Esophagus (tissue), 2 donors: Measurements from ENCODE around the gene CDC42SE2. TPM values are rescaled to one million over a fixed set of nuclear protein-coding genes. Genes with fewer than 3 reads are reported as not detected.

Experiments
- H3K27ac ChIP-seq, 2 donors: one replicate each; pipeline ENCODE4 v1.5.1; 2013; ENCODE audit warnings: low read depth in 2 of 2, mild to moderate bottlenecking in 2 of 2, inconsistent platforms in 1 of 2, low read length in 1 of 2, moderate library complexity in 1 of 2
- H3K27me3 ChIP-seq, 2 donors: one replicate each; pipeline ENCODE4 v1.6.1; 2013; ENCODE audit warnings: low read length in 2 of 2, control low read depth in 1 of 2, mild to moderate bottlenecking in 1 of 2; ENCODE audit not compliant: insufficient read depth in 2 of 2, control insufficient read depth in 1 of 2
- H3K36me3 ChIP-seq, 2 donors: one replicate each; pipeline ENCODE4 v1.6.1; 2013; ENCODE audit warnings: low read length in 1 of 2; ENCODE audit not compliant: control insufficient read depth in 2 of 2, insufficient read depth in 2 of 2
- H3K4me1 ChIP-seq, 2 donors: one replicate each; pipeline ENCODE4 v1.6.1; 2013; ENCODE audit warnings: low read length in 1 of 2; ENCODE audit not compliant: control insufficient read depth in 2 of 2, insufficient read depth in 2 of 2
- H3K4me3 ChIP-seq, 2 donors: one replicate each; pipeline ENCODE4 v1.5.1; 2013; ENCODE audit warnings: low read length in 2 of 2, mild to moderate bottlenecking in 2 of 2, low read depth in 1 of 2, moderate library complexity in 1 of 2
- H3K9me3 ChIP-seq, 2 donors: one replicate each; pipeline ENCODE4 v1.6.1; 2013; ENCODE audit warnings: mild to moderate bottlenecking in 2 of 2, low read depth in 1 of 2, low read length in 1 of 2, moderate library complexity in 1 of 2; ENCODE audit not compliant: control insufficient read depth in 2 of 2, insufficient read depth in 1 of 2
- WGBS, 2 donors: extraction: QIAGEN DNeasy Blood & Tissue Kit; methylation state at CpG; one replicate each; pipeline ENCODE4 v1.1.7; 2013; 5-methylcytosine and 5-hydroxymethylcytosine counted together
- polyA plus RNA-seq, 2 donors: library from polyadenylated mRNA; stranded (reverse); fragments of 200-250 nt; gene quantifications; one replicate each; pipeline ENCODE4 v1.2.3, GENCODE V29; 2013
- donor health status: healthy with polysubstance abuse.
- donor health status: Bipolar disorder and iron deficiency.

CDC42SE2 gene
- polyA plus RNA-seq, 2 donors = 5.1 to 7.3 TPM

GRCh38 chr5:131281868-131282234 lies 18.0 kb downstream of the CDC42SE2 start:
- H3K9me3 ChIP-seq = no peaks in the 10 kb centered on the region
- WGBS, 2 donors = 24 to 29% methylated on average over 2 of the region's 2 CpGs
- H3K4me1 ChIP-seq = no peaks in the 10 kb centered on the region
- H3K27me3 ChIP-seq = no peaks in the 10 kb centered on the region
- H3K27ac ChIP-seq = peak overlapping the region in 1 of 2 donors; percentile 33
- H3K4me3 ChIP-seq = no peak overlapping the region
- H3K36me3 ChIP-seq = no peaks in the 10 kb centered on the region

DNA sequence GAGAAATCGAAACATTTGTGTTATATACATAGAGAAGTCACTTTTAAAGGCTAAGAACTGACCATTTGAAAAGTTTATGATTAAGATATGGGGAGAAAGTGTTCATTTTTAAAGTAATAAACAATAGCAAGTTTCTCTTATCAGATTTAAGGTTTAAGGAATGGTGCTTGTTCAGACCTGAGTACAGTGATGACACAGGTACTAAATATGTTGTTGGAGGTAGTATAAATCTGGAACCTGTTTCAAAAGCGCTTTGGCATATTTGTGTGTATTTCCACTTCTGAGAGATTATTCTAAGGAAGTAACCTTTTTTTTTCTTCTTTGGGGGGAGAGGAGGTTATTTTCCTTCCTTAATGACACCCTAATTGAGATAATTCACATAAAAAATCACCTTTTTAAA lies 18.4 kb downstream of the CDC42SE2 start:
- Histone ChIP-seq H3K36me3 (no peaks in the 10 kb centered on the region), H3K4me1 (no peaks in the 10 kb centered on the region), H3K4me3 (no peak overlapping the region), H3K27ac (no peak overlapping the region), H3K9me3 (no peaks in the 10 kb centered on the region), H3K27me3 (no peaks in the 10 kb centered on the region)
- WGBS, 2 donors = 59 to 64% methylated on average over 2 of the region's 2 CpGs

- Histone ChIP-seq H3K27me3 (no peaks in the 10 kb centered on the region), H3K4me1 (no peaks in the 10 kb centered on the region), H3K9me3 (no peaks in the 10 kb centered on the region), H3K4me3 (no peak overlapping the region), H3K27ac (no peak overlapping the region), H3K36me3 (no peaks in the 10 kb centered on the region)
- WGBS, 2 donors = 95% methylated on average over 1 of the region's 1 CpG
Observed at GRCh38 chr5:131285703-131286399, 22.0 kb downstream of the CDC42SE2 start.

GRCh38 chr5:131286400-131286715 lies 22.5 kb downstream of the CDC42SE2 start:
- no peaks in the 10 kb centered on the region for H3K4me1 ChIP-seq
- no peak overlapping the region for H3K27ac ChIP-seq
- 67 to 84% methylated on average over 5 of the region's 5 CpGs for WGBS, 2 donors
- H3K36me3 ChIP-seq = no peaks in the 10 kb centered on the region
- H3K27me3 ChIP-seq = no peaks in the 10 kb centered on the region
- no peak overlapping the region for H3K4me3 ChIP-seq
- no peaks in the 10 kb centered on the region for H3K9me3 ChIP-seq

- Histone ChIP-seq H3K9me3 (no peaks in the 10 kb centered on the region), H3K36me3 (no peaks in the 10 kb centered on the region), H3K27me3 (no peaks in the 10 kb centered on the region), H3K4me3 (no peak overlapping the region), H3K27ac (no peak overlapping the region), H3K4me1 (no peaks in the 10 kb centered on the region)
- 88% methylated on average over 1 of the region's 1 CpG for WGBS, 2 donors
Observed at GRCh38 chr5:131288328-131288727, 24.5 kb downstream of the CDC42SE2 start.

DNA sequence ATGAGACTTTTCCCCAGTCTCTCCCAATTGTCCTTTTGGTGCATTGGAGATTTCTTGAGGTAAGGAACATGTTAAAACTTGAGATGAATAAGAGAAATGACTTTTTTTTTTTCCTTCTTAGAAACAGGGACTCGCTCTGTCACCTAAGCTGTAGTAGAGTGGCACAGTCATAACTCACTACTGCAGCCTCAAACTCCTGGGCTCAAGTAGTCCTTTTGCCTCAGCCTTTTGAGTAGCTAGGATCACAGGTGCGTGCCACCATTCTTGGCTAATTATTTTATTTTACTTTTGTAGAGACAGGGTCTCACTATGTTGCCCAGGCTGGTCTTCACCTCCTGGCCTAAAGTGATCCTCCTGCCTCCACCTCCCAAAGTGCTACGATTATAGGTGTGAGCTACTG lies 25.9 kb downstream of the CDC42SE2 start:
- Histone ChIP-seq H3K27ac (no peak overlapping the region), H3K36me3 (no peaks in the 10 kb centered on the region), H3K27me3 (no peaks in the 10 kb centered on the region), H3K9me3 (no peaks in the 10 kb centered on the region), H3K4me3 (no peak overlapping the region), H3K4me1 (no peaks in the 10 kb centered on the region)
- 88 to 91% methylated on average over 3 of the region's 3 CpGs for WGBS, 2 donors

GRCh38 chr5:131296213-131296672 lies 32.4 kb downstream of the CDC42SE2 start:
- Histone ChIP-seq H3K27me3 (no peaks in the 10 kb centered on the region), H3K9me3 (no peaks in the 10 kb centered on the region), H3K4me3 (no peak overlapping the region), H3K36me3 (no peaks in the 10 kb centered on the region), H3K4me1 (no peaks in the 10 kb centered on the region), H3K27ac (no peak overlapping the region)
- 82% methylated on average over 2 of the region's 2 CpGs for WGBS, 2 donors

DNA sequence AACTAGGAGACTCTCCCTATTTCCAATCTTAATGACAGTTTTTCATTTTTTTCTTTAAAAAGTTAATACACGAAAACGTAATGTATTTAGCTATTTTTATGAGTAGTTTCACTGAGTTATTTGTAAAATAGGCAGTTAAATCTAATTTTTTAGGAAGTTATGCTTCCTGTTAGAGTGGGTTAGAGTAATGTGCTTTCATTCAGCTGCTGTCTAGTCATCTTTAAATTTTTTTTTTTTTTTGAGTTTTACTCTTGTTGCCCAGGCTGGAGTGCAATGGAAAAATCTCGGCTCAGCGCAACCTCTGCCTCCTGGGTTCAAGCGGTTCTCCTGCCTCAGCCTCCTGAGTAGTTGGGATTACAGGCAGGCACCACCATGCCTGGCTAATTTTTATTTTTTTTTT lies 34.0 kb downstream of the CDC42SE2 start:
- Histone ChIP-seq H3K27me3 (no peaks in the 10 kb centered on the region), H3K27ac (no peak overlapping the region), H3K36me3 (no peaks in the 10 kb centered on the region), H3K4me1 (no peaks in the 10 kb centered on the region), H3K4me3 (no peak overlapping the region), H3K9me3 (no peaks in the 10 kb centered on the region)
- whole genome bisulfite sequencing, 2 donors = 89 to 94% methylated on average over 5 of the region's 5 CpGs

DNA sequence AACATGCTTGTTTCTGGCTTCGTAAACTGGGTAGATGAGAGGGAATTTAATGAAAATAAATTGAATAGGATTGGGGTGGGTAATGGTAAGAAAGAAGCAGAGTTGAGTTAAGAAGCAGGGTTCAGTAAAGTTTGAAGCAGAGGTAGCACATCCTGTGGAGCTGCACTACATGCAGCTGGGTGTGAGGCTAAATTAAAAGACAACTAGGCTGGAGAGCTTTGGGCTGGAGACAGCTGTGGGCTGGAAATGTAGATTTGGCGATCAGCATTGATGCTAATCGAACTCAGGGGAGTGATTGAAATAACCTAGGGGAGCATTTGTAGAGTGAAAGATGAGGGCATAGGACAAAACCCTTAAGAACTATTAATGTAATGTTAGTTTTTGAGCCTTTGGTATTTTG lies 35.6 kb downstream of the CDC42SE2 start:
- Histone ChIP-seq H3K27me3 (no peaks in the 10 kb centered on the region), H3K4me3 (no peak overlapping the region), H3K9me3 (no peaks in the 10 kb centered on the region), H3K27ac (no peak overlapping the region), H3K36me3 (no peaks in the 10 kb centered on the region), H3K4me1 (no peaks in the 10 kb centered on the region)
- 92 to 96% methylated on average over 3 of the region's 3 CpGs for WGBS, 2 donors

- Histone ChIP-seq H3K36me3 (no peaks in the 10 kb centered on the region), H3K27ac (no peak overlapping the region), H3K27me3 (no peaks in the 10 kb centered on the region), H3K4me1 (no peaks in the 10 kb centered on the region), H3K9me3 (no peaks in the 10 kb centered on the region), H3K4me3 (no peak overlapping the region)
- WGBS, 2 donors = 55 to 62% methylated on average over 6 of the region's 6 CpGs
Observed at GRCh38 chr5:131302506-131302905, 38.7 kb downstream of the CDC42SE2 start.
